HepG2 (cell line): Measurements from ENCODE around the gene SLC12A9. TPM values are rescaled to one million over a fixed set of nuclear protein-coding genes. Genes with fewer than 3 reads are reported as not detected.

Source experiments
- AGO2 ChIP-seq: fragments of 200-400 bp; formaldehyde crosslinking; optimal IDR thresholded peaks from 2 replicates; pipeline ENCODE3; 2017; ENCODE audit warnings: mild to moderate bottlenecking, low read depth, low read length, moderate library complexity
- ZIK1 ChIP-seq: sonication (generic); formaldehyde crosslinking; IDR thresholded peaks from 2 replicates; pipeline ENCODE4 v1.5.0; 2020; ENCODE audit warnings: mild to moderate bottlenecking, low read depth, missing genetic modification reagents, borderline replicate concordance
- polyA plus RNA-seq, 8 experiments: library from polyadenylated mRNA; depleted of rRNA in 3 of 8; stranded (reverse) in 7 of 8; unstranded in 1 of 8; fragments of >200 nt; fragmentation: Illumina TruSeq in 4 of 8; extraction: Trizol in 4 of 8; gene quantifications; 2 replicates each; pipeline versions ENCODE4 v1.2.1 to v1.2.3, GENCODE V29; 2011 to 2016; ENCODE audit warnings: low read depth in 4 of 8, missing spikeins in 1 of 8, mixed read lengths in 1 of 8; ENCODE audit not compliant: insufficient read depth in 1 of 8
- total RNA-seq, 5 experiments: library from RNA; depleted of rRNA; stranded (reverse); fragments of >200 nt; fragmentation: Illumina TruSeq; extraction: Trizol; gene quantifications; 2 replicates each; pipeline ENCODE4 v1.2.3, GENCODE V29; 2016; ENCODE audit warnings: low read depth in 1 of 5
- TF ChIP-seq, protein P1 (sequence below): IDR thresholded peaks from 2 replicates; pipeline ENCODE4 v1.6.1; 2018; ENCODE audit warnings: missing genetic modification reagents
- TF ChIP-seq, protein P2 (sequence below): sonication (generic); formaldehyde crosslinking; IDR thresholded peaks from 2 replicates; pipeline ENCODE4 v1.5.1; 2020; ENCODE audit warnings: mild to moderate bottlenecking, missing genetic modification reagents, moderate library complexity

Gene SLC12A9
- total and polyA plus RNA-seq, 2 of the 13 experiments (the other 11 are each of a cell fraction or from before 2014, with no cell fraction given): 8.7 to 16.6 TPM

DNA sequence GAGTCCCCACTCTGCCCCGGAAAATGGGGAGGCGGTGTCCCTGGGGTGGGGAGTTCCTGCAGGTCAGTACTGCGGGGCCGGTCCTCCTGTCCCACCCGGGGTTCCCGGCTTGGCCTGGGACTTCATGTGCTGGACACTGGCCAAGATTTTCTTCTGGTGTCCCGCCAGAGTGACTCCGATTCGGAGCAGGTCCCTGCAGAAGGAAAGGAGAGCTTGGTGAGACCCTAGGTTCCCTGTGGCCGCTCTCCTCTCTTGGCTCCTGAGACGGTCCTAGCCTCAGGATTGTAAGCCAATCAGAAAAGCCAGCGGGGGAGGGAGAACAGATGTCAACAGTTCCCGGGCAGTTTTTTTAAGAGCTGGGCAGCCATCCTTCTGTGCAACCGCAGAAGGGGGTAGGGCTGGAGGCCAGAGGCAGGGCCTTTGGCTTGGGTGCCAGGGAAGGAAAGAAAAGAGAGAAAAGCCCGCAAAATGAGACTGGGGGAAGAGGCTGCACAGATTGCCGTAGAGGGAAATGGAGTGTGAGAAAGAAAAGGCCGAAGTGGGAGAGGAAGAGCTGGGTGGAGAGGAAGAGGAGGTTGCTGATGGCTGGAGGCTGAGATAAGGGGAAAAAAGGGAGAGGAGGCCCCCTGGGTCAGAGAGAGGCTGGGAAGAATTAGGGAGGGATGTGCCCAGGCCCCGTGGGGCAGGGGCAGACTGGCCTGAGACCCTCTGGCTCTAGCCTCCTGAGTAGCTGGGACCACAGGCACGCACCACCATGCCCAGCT, 48.9 kb upstream of the SLC12A9 start (continued):
- TF ChIP-seq AGO2: peak; percentile 41
- no peak for TF ChIP-seq ZIK1 (CRISPR knock-in tag)
- TF ChIP-seq, protein P1, sequence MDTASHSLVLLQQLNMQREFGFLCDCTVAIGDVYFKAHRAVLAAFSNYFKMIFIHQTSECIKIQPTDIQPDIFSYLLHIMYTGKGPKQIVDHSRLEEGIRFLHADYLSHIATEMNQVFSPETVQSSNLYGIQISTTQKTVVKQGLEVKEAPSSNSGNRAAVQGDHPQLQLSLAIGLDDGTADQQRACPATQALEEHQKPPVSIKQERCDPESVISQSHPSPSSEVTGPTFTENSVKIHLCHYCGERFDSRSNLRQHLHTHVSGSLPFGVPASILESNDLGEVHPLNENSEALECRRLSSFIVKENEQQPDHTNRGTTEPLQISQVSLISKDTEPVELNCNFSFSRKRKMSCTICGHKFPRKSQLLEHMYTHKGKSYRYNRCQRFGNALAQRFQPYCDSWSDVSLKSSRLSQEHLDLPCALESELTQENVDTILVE (CRISPR knock-in tag): no peak
- TF ChIP-seq, protein P2, sequence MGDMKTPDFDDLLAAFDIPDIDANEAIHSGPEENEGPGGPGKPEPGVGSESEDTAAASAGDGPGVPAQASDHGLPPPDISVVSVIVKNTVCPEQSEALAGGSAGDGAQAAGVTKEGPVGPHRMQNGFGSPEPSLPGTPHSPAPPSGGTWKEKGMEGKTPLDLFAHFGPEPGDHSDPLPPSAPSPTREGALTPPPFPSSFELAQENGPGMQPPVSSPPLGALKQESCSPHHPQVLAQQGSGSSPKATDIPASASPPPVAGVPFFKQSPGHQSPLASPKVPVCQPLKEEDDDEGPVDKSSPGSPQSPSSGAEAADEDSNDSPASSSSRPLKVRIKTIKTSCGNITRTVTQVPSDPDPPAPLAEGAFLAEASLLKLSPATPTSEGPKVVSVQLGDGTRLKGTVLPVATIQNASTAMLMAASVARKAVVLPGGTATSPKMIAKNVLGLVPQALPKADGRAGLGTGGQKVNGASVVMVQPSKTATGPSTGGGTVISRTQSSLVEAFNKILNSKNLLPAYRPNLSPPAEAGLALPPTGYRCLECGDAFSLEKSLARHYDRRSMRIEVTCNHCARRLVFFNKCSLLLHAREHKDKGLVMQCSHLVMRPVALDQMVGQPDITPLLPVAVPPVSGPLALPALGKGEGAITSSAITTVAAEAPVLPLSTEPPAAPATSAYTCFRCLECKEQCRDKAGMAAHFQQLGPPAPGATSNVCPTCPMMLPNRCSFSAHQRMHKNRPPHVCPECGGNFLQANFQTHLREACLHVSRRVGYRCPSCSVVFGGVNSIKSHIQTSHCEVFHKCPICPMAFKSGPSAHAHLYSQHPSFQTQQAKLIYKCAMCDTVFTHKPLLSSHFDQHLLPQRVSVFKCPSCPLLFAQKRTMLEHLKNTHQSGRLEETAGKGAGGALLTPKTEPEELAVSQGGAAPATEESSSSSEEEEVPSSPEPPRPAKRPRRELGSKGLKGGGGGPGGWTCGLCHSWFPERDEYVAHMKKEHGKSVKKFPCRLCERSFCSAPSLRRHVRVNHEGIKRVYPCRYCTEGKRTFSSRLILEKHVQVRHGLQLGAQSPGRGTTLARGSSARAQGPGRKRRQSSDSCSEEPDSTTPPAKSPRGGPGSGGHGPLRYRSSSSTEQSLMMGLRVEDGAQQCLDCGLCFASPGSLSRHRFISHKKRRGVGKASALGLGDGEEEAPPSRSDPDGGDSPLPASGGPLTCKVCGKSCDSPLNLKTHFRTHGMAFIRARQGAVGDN (CRISPR knock-in tag): peak; percentile 37
- TF ChIP-seq, all 625 proteins: peak for 11
